HK-2 (cell line): ENCODE results near the gene SMNDC1.
"Not testable (repeated sequence)": the region's sequence is repeated elsewhere in the genome, so short reads cannot be mapped to it uniquely, and the experiment has no call there.

Source experiments
- DNase-seq: peaks from one replicate; pipeline ENCODE4 v3.0.0-alpha.2; 2018; ENCODE audit not compliant: unreplicated experiment

SMNDC1 gene

GRCh38 chr10:110251392-110251791, 53.3 kb downstream of the SMNDC1 start:
- not testable (repeated sequence) for DNase-seq

- not testable (repeated sequence) for DNase-seq
Measured at GRCh38 chr10:110249489-110249888, 55.2 kb downstream of the SMNDC1 start.

GRCh38 chr10:110247833-110248232, 56.9 kb downstream of the SMNDC1 start:
- not testable (repeated sequence) for DNase-seq

GRCh38 chr10:110244550-110244949, 60.2 kb downstream of the SMNDC1 start:
- DNase-seq = no peak

GRCh38 chr10:110242511-110242910, 62.2 kb downstream of the SMNDC1 start:
- DNase-seq = no peak

GRCh38 chr10:110241841-110242240, 62.9 kb downstream of the SMNDC1 start:
- no peak for DNase-seq

GRCh38 chr10:110241407-110241806, 63.3 kb downstream of the SMNDC1 start:
- no peak for DNase-seq
